Caco-2 (cell line): ENCODE data around the gene CUL9. TPM values are rescaled to one million over a fixed set of nuclear protein-coding genes. Genes with fewer than 3 reads are reported as not detected.

Experiments
- BruUV-seq: library from RNA; stranded (reverse); fragments of 400-500 nt; replicated peaks from 2 replicates; lab custom pipeline; 2021; lab: Mats Ljungman, UMichigan
- CTCF ChIA-PET: fragments of 300-600 bp; sonication (Branson Sonifier 250); formaldehyde crosslinking; loops from one replicate; lab custom pipeline; 2022; ENCODE audit warnings: antibody characterized with exemption; lab: Charles Lee
- POLR2A ChIA-PET: fragments of 300-600 bp; sonication (Branson Sonifier 250); formaldehyde crosslinking; loops from one replicate; lab custom pipeline; 2022; ENCODE audit warnings: antibody characterized with exemption; lab: Charles Lee
- DNase-seq, 2 experiments: peaks; one replicate each; pipeline versions ENCODE4 v3.0.0 to v3.0.0-alpha.2; 2020 to 2022
- H3K27me3 ChIP-seq: replicated peaks from 2 replicates; pipeline ENCODE4 v1.6.0; 2011; ENCODE audit warnings: low read length; ENCODE audit not compliant: control insufficient read depth, insufficient read depth
- H3K36me3 ChIP-seq: 2 replicates; pipeline ENCODE4 v1.5.1; 2011; ENCODE audit warnings: low read length; ENCODE audit not compliant: control insufficient read depth, insufficient read depth
- H3K4me1 ChIP-seq: fragments of 250-450 bp; sonication (Bioruptor Pico); 2 replicates; pipeline ENCODE4 v1.5.1; 2020; ENCODE audit warnings: mild to moderate bottlenecking
- H3K4me3 ChIP-seq: 2 replicates; pipeline ENCODE4 v1.5.1; 2011; ENCODE audit warnings: low read depth, mild to moderate bottlenecking, control low read depth, low read length
- H3K9me3 ChIP-seq: fragments of 250-450 bp; sonication (Bioruptor Pico); 2 replicates; pipeline ENCODE4 v1.5.1; 2020; ENCODE audit warnings: mild to moderate bottlenecking, moderate library complexity
- H3K27ac Mint-ChIP-seq: one replicate; pipeline ENCODE4 v1.8.0; 2022; ENCODE audit warnings: mixed read lengths; ENCODE audit not compliant: unreplicated experiment
- H3K27me3 Mint-ChIP-seq: one replicate; pipeline ENCODE4 v1.8.0; 2022; ENCODE audit warnings: mixed read lengths; ENCODE audit not compliant: insufficient read depth, unreplicated experiment
- H3K36me3 Mint-ChIP-seq: one replicate; pipeline ENCODE4 v1.8.0; 2022; ENCODE audit warnings: mild to moderate bottlenecking, mixed read lengths; ENCODE audit not compliant: insufficient read depth, unreplicated experiment
- H3K4me1 Mint-ChIP-seq: one replicate; pipeline ENCODE4 v1.8.0; 2022; ENCODE audit warnings: low read depth, mixed read lengths; ENCODE audit not compliant: unreplicated experiment
- H3K4me3 Mint-ChIP-seq: one replicate; pipeline ENCODE4 v1.8.0; 2022; ENCODE audit warnings: mild to moderate bottlenecking, moderate library complexity, mixed read lengths; ENCODE audit not compliant: unreplicated experiment
- H3K9me3 Mint-ChIP-seq: one replicate; pipeline ENCODE4 v1.8.0; 2022; ENCODE audit warnings: mixed read lengths; ENCODE audit not compliant: unreplicated experiment
- CTCF ChIP-seq, 2 experiments: fragments of 200-600 bp in 1 of 2; IDR thresholded peaks; 1 replicate in 1 of 2; 2 replicates in 1 of 2; pipeline versions ENCODE4 v1.5.1 to v1.8.0; 2011 to 2022; ENCODE audit warnings: antibody characterized with exemption in 1 of 2, control low read depth in 1 of 2, inconsistent platforms in 1 of 2, low read depth in 1 of 2, low read length in 1 of 2, mild to moderate bottlenecking in 1 of 2, moderate library complexity in 1 of 2; ENCODE audit not compliant: insufficient read depth in 1 of 2, severe bottlenecking in 1 of 2, unreplicated experiment in 1 of 2
- intact Hi-C: fragments of 100-400 bp; cut with micrococcal nuclease; formaldehyde crosslinking; loops from one replicate; pipeline ENCODE4 v1.10.0; 2022; ENCODE audit not compliant: unreplicated experiment
- total RNA-seq: library from RNA; stranded (reverse); gene quantifications from 2 replicates; pipeline ENCODE4 v1.2.3, GENCODE V29; 2022

The CUL9 gene
- total RNA-seq, 1 experiment from 2014 or later: 16.7 TPM

GRCh38 chr6:43267619-43268354 is 85.8 kb downstream of the CUL9 start:
- no peaks in the 10 kb centered on the region for H3K9me3 Mint-ChIP-seq
- Histone ChIP-seq H3K4me1 (peaks cover 37% of the 10 kb centered on the region), H3K36me3 (no peaks in the 10 kb centered on the region), H3K27me3 (no peaks in the 10 kb centered on the region), H3K9me3 (no peaks in the 10 kb centered on the region), H3K4me3 (no peak overlapping the region)
- H3K4me3 Mint-ChIP-seq: no peak overlapping the region
- no peak overlapping the region for H3K27ac Mint-ChIP-seq
- H3K27me3 Mint-ChIP-seq: no peaks in the 10 kb centered on the region
- H3K4me1 Mint-ChIP-seq: peaks cover 18% of the 10 kb centered on the region
- intact Hi-C loops: no loop called here
- no peaks in the 10 kb centered on the region for H3K36me3 Mint-ChIP-seq
- no TSS peak for BruUV-seq
- no peak for TF ChIP-seq CTCF (IDR thresholded peaks at IDR 0.05; ENCODE audit: insufficient read depth in 1 of 2, low read depth in 1 of 2, low read length in 1 of 2, severe bottlenecking in 1 of 2, unreplicated experiment in 1 of 2)
- ChIA-PET CTCF (interaction anchor here (0.5 to 1.1 kb wide), 7 partner anchors 13 to 316 kb away, joined by 3 to 5 read pairs (median 3); no protein-coding TSS in a partner anchor), POLR2A (interaction anchor here (0.8 kb wide), 1 partner anchor 86 kb away, joined by 3 read pairs; the partner anchor contains the start of gene CUL9)
- peak; percentile 47 to 80 for DNase-seq

GRCh38 chr6:43268355-43268700 is 86.3 kb downstream of the CUL9 start:
- no peaks in the 10 kb centered on the region for H3K27me3 ChIP-seq
- no peaks in the 10 kb centered on the region for H3K27me3 Mint-ChIP-seq

More at GRCh38 chr6:43268355-43268700, 86.3 kb downstream of the CUL9 start:
- H3K4me3 ChIP-seq: no peak overlapping the region
- Mint-ChIP-seq H3K9me3 (no peaks in the 10 kb centered on the region), H3K27ac (no peak overlapping the region), H3K4me1 (peaks cover 18% of the 10 kb centered on the region), H3K36me3 (no peaks in the 10 kb centered on the region), H3K4me3 (no peak overlapping the region)
- CTCF ChIA-PET: interaction anchor here (0.5 to 1.1 kb wide), 6 partner anchors 12 to 96 kb away, joined by 3 to 5 read pairs (median 3); no protein-coding TSS in a partner anchor
- POLR2A ChIA-PET: interaction anchor here (0.8 kb wide), 1 partner anchor 86 kb away, joined by 3 read pairs; the partner anchor contains the start of gene CUL9
- BruUV-seq: no TSS peak
- H3K4me1 ChIP-seq: peaks cover 31% of the 10 kb centered on the region
- H3K36me3 ChIP-seq: no peaks in the 10 kb centered on the region
- no peak for TF ChIP-seq CTCF (IDR thresholded peaks at IDR 0.05; ENCODE audit: insufficient read depth in 1 of 2, low read depth in 1 of 2, low read length in 1 of 2, severe bottlenecking in 1 of 2, unreplicated experiment in 1 of 2)
- H3K9me3 ChIP-seq: no peaks in the 10 kb centered on the region
- DNase-seq: no peak
- intact Hi-C loops: no loop called here
